Gastroesophageal sphincter (tissue), 3 donors: ENCODE results near the gene SMDT1.
"Not testable (repeated sequence)": the region's sequence is repeated elsewhere in the genome, so short reads cannot be mapped to it uniquely, and the experiment has no call there.

Source experiments
- EP300 ChIP-seq: sonication (generic); formaldehyde crosslinking; IDR thresholded peaks from one replicate; pipeline ENCODE4 v1.6.1; 2017; ENCODE audit warnings: antibody characterized with exemption, mild to moderate bottlenecking
- POLR2A ChIP-seq, 2 donors: fragments of 450-650 bp; IDR thresholded peaks; one replicate each; pipeline ENCODE4 v1.6.1; 2017; ENCODE audit warnings: antibody characterized with exemption in 2 of 2, mild to moderate bottlenecking in 2 of 2, moderate library complexity in 1 of 2
- POLR2AphosphoS5 ChIP-seq: sonication (generic); formaldehyde crosslinking; IDR thresholded peaks from one replicate; pipeline ENCODE4 v1.6.1; 2017; ENCODE audit warnings: antibody characterized with exemption
- TF ChIP-seq, protein P1 (sequence below), 4 experiments: fragments of 200-600 bp in 2 of 4; fragments of 450-650 bp in 2 of 4; sonication (generic) in 1 of 4; IDR thresholded peaks; one replicate each; pipeline ENCODE4 v1.5.1; 2017 to 2019; ENCODE audit warnings: antibody characterized with exemption in 4 of 4, mild to moderate bottlenecking in 2 of 4, moderate library complexity in 2 of 4

DNA sequence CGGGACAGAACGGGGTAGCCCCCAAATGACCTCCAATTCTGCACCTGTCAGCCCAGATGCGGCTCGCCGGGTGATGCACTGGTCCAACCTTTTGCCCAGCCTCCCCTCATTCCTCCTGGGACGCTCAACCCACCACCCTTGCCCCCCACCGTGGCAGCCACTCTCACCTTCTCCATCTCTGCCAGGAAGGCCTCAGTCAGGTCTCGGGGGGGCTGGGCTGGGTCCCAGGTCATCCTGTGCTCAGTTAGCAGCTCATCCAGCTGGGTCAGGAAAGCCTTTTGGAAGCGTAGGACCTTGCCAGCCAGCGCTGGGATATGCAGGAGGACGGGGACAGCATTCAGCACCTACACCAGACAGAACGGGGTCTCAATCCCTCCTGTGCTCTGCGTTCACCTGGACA lies 48.5 kb downstream of the SMDT1 start:
- TF ChIP-seq, protein P1, sequence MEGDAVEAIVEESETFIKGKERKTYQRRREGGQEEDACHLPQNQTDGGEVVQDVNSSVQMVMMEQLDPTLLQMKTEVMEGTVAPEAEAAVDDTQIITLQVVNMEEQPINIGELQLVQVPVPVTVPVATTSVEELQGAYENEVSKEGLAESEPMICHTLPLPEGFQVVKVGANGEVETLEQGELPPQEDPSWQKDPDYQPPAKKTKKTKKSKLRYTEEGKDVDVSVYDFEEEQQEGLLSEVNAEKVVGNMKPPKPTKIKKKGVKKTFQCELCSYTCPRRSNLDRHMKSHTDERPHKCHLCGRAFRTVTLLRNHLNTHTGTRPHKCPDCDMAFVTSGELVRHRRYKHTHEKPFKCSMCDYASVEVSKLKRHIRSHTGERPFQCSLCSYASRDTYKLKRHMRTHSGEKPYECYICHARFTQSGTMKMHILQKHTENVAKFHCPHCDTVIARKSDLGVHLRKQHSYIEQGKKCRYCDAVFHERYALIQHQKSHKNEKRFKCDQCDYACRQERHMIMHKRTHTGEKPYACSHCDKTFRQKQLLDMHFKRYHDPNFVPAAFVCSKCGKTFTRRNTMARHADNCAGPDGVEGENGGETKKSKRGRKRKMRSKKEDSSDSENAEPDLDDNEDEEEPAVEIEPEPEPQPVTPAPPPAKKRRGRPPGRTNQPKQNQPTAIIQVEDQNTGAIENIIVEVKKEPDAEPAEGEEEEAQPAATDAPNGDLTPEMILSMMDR (IDR thresholded peaks at IDR 0.05): not testable (repeated sequence)
- TF ChIP-seq POLR2A (IDR thresholded peaks at IDR 0.05); POLR2AphosphoS5; EP300: not testable (repeated sequence)
